GM13976 (cell line): ENCODE results near the gene TMEM100.
A peak's percentile ranks its signal among the peaks of the same experiment; 100 is the strongest.

ENCODE experiments used
- DNase-seq: peaks from one replicate; pipeline ENCODE4 v3.0.0; 2012; ENCODE audit warnings: low spot score
- in situ Hi-C: fragments of 300-500 bp; cut with MboI; formaldehyde crosslinking; loops from one replicate; pipeline ENCODE4 v1.12.0; 2022; ENCODE audit warnings: low sequenced_read_pairs, mixed read lengths, inconsistent platforms; ENCODE audit not compliant: unreplicated experiment
- TF ChIP-seq, protein P1 (sequence below): IDR thresholded peaks from 2 replicates; pipeline ENCODE4 v1.5.1; 2012; ENCODE audit warnings: borderline replicate concordance, mild to moderate bottlenecking; ENCODE audit not compliant: insufficient read depth; ENCODE audit errors: extremely low read depth, missing control alignments, control extremely low read depth

TMEM100 gene

DNA sequence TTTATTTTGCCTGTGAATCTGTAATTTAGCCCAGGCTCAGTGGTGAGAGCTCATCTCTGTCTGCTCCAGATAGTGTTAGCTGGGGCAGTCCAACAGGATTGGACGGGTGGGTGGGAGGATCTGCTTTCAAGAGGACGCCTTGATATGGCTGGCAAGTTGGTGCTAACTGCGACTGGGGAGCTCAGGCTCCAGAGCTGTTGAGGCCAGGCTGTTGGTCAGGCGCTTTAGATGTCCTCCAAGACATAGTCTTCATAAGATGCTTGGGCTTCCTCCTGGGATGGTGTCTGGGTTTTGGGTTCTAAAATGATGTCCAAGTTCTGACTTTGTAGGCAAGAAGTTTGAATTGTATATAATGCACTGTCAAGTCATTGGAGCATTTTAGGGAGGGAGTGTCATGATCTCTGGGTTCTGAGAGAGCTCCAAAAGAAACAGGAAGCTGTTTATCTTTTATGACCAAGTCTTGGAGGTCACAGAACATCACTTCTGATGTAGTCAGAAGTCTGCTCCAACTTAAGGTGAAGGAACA, 15.4 kb upstream of the TMEM100 start:
- in situ Hi-C loops = no loop called here
- peak; percentile 8 for DNase-seq
- TF ChIP-seq, protein P1, sequence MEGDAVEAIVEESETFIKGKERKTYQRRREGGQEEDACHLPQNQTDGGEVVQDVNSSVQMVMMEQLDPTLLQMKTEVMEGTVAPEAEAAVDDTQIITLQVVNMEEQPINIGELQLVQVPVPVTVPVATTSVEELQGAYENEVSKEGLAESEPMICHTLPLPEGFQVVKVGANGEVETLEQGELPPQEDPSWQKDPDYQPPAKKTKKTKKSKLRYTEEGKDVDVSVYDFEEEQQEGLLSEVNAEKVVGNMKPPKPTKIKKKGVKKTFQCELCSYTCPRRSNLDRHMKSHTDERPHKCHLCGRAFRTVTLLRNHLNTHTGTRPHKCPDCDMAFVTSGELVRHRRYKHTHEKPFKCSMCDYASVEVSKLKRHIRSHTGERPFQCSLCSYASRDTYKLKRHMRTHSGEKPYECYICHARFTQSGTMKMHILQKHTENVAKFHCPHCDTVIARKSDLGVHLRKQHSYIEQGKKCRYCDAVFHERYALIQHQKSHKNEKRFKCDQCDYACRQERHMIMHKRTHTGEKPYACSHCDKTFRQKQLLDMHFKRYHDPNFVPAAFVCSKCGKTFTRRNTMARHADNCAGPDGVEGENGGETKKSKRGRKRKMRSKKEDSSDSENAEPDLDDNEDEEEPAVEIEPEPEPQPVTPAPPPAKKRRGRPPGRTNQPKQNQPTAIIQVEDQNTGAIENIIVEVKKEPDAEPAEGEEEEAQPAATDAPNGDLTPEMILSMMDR = no peak

DNA sequence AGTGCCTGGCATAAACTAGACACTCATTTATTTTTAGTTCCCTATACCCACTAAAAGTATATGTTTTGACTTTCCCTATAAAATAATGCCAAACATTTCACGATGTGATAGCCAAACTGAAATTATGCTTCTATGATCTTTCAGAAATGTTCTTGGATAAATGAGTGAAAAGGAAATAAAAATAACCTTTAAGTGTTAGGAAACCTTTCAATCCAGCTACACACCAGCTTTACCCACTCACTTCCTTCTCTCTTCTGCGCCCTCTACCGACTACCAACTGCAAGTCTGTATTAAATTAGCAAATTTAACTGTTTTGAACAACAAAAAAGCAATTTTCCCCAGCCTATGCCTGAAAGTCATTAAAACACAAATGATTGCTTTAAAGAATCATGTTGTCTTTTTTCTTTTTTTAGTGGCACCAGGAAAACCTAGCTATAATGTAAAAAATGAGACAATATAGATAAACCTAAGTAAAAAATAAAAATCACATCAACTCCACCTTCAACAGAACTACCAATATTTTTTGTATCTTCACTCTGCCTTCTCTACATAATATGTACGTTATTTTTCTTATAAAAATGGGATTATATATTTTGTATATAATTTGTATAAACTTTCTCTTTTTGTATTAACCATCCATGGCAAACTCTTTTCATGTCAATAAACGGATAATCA, 13.2 kb upstream of the TMEM100 start:
- TF ChIP-seq, protein P1 = peak; percentile 58
- DNase-seq = peak; percentile 38
- in situ Hi-C loops = no loop called here

DNA sequence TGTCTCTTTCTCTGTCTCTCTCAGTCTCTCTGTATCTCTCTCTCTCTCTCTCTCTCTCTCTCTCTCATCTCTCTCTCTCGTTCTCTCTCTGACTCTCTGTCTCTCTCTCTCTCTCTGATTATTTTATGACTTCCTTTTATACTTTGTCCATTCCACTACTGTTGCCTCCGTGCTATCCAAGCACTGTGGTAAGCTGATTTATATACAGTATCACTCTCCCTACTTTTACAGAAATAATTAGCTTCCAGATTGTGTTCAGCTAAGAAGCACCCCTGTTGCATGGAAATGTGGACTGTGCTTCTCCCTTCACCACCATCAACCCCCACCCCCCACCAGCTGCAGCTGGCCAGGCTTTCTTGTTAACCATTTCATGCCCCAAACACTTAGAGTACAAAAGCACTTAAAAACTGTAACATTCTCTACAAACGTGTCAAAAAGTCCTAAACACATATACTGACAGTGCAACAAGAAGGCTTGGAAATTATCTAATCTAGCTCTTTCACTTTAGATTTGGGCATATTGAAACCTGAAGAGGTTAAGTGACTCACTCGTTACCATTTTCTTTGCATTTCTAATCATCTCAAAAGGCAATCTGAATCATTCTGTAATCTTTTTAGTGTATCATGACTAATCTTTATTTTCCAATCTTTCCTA, 11.6 kb upstream of the TMEM100 start:
- TF ChIP-seq, protein P1 = no peak
- DNase-seq = peak; percentile 10
- in situ Hi-C loops = no loop called here

DNA sequence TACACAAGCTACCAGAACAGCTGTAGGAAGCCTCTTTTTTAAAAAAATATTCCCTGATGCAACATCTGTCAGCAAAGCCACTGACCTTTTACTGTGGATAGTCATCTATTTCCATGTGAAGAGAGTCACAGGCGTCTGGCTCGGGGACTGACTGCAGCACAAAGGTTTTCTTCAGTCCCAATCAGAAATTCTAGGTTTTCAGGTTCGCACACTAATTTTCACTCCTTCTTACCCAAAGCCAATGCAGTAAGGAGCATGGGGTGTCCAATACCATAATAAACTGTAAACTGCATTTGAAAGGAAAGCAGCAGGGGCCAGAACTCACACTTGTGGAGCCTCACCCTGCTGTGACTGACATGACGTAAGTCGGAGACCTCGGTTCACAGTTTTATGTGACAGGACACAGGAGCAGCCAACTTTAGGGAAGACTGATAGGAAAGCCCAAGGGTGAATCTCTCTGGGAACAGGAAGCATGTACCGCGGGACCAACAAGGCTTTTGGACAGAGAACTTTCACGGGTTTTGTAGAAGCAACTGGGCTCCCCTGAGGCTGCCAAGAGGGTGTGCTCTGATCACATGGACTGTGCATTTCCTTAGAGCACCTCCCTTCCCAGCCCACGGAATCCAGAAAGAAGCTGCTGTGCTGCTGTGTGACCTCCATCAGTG, 9.1 kb upstream of the TMEM100 start:
- DNase-seq = no peak
- in situ Hi-C loops = no loop called here
- TF ChIP-seq, protein P1 = no peak

DNA sequence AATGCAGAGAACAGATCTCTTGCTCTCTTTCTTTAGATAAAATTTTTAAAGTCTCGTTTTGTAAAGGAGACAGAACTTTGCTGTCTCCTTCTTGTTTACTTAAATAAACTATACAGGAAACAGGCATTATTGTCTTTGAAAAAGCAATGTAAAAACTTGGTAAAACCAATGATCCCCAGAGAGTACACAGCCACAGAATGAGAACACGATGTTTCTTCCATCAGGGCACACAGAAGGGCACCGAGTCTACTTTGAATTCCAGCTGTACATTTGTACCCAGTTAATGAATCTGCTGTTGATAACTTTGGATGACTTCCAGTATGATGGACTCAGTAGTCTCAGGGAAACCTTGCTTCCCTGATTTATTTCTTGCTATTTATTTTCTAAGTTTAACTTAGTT, 8.1 kb upstream of the TMEM100 start:
- TF ChIP-seq, protein P1 = no peak
- no peak for DNase-seq
- in situ Hi-C loops = no loop called here

DNA sequence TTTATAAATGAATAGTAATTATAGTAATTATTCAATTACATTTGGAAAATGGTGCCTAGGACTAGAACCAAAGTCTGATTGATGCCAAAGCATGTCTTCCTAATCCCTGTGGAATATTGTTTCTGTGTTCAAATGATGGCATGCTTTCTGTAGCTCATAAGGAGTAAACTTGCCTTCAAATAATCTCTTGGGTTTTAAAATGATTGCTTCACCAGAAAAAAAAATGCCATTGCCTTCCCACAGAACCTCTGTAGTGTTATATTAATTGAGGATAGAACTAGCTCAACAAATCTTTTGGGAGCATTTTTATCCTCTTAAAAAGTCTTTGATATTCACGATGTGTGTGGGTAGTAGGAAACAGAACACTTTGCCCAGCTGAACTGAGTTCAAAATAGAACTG, 7.7 kb upstream of the TMEM100 start:
- in situ Hi-C loops = no loop called here
- TF ChIP-seq, protein P1 = no peak
- no peak for DNase-seq
